ENCODE results near the gene GJD3.

GJD3 gene

GRCh38 chr17:40338941-40339649 lies 25.4 kb downstream of the GJD3 start:
- DNase-seq: no peak

GRCh38 chr17:40338058-40338457 lies 26.5 kb downstream of the GJD3 start:
- DNase-seq: no peak

- DNase-seq: no peak
These were observed 27.2 kb downstream of the GJD3 start for GRCh38 chr17:40337351-40337750.

GRCh38 chr17:40335620-40336019 lies 28.9 kb downstream of the GJD3 start:
- DNase-seq: no peak

GRCh38 chr17:40333781-40334448 lies 30.6 kb downstream of the GJD3 start:
- DNase-seq: no peak

GRCh38 chr17:40331743-40332641 lies 32.5 kb downstream of the GJD3 start:
- DNase-seq: no peak

GRCh38 chr17:40330850-40331470 lies 33.6 kb downstream of the GJD3 start:
- DNase-seq: no peak

GRCh38 chr17:40329839-40330794 lies 34.4 kb downstream of the GJD3 start:
- peak; percentile 65 for DNase-seq

- DNase-seq: no peak
These were observed 36.2 kb downstream of the GJD3 start for GRCh38 chr17:40328386-40328766.

- no peak for DNase-seq
These were observed 36.7 kb downstream of the GJD3 start for GRCh38 chr17:40327735-40328385.

- DNase-seq: no peak
These were observed 37.2 kb downstream of the GJD3 start for GRCh38 chr17:40327244-40327729.

GRCh38 chr17:40326832-40327199 lies 37.7 kb downstream of the GJD3 start:
- DNase-seq: no peak

GRCh38 chr17:40326014-40326831 lies 38.3 kb downstream of the GJD3 start:
- no peak for DNase-seq

- DNase-seq: no peak
These were observed 39.2 kb downstream of the GJD3 start for GRCh38 chr17:40325156-40326013.

- no peak for DNase-seq
These were observed 40.9 kb downstream of the GJD3 start for GRCh38 chr17:40323391-40324381.

GRCh38 chr17:40322358-40323315 lies 41.9 kb downstream of the GJD3 start:
- DNase-seq: peak; percentile 33

- peak; percentile 30 for DNase-seq
These were observed 42.6 kb downstream of the GJD3 start for GRCh38 chr17:40321961-40322357.

Measured in NCI-H345 (cell line).